NB4 (cell line): ENCODE measurements around the gene BCL2.

Experiments used
- DNase-seq: peaks from one replicate; pipeline ENCODE4 v3.0.0; 2010; ENCODE audit warnings: low read depth
- H3K4me3 ChIP-seq: one replicate; pipeline ENCODE4 v1.5.1; 2011; ENCODE audit warnings: mild to moderate bottlenecking, low read depth, low read length, moderate library complexity
- MYC ChIP-seq: IDR thresholded peaks from 2 replicates; pipeline ENCODE4 v1.6.1; 2011; ENCODE audit warnings: low read depth, low read length
- POLR2A ChIP-seq: IDR thresholded peaks from 2 replicates; pipeline ENCODE4 v1.6.1; 2011; ENCODE audit warnings: mild to moderate bottlenecking; ENCODE audit not compliant: insufficient read length; ENCODE audit errors: extremely low read depth
- TF ChIP-seq, protein P1 (sequence below): IDR thresholded peaks from 2 replicates; pipeline ENCODE4 v1.6.1; 2011; ENCODE audit warnings: low read depth, low read length
- TF ChIP-seq, protein P2 (sequence below): IDR thresholded peaks from one replicate; pipeline ENCODE4 v1.5.1; 2012; ENCODE audit warnings: low read depth, low read length

Gene BCL2

DNA sequence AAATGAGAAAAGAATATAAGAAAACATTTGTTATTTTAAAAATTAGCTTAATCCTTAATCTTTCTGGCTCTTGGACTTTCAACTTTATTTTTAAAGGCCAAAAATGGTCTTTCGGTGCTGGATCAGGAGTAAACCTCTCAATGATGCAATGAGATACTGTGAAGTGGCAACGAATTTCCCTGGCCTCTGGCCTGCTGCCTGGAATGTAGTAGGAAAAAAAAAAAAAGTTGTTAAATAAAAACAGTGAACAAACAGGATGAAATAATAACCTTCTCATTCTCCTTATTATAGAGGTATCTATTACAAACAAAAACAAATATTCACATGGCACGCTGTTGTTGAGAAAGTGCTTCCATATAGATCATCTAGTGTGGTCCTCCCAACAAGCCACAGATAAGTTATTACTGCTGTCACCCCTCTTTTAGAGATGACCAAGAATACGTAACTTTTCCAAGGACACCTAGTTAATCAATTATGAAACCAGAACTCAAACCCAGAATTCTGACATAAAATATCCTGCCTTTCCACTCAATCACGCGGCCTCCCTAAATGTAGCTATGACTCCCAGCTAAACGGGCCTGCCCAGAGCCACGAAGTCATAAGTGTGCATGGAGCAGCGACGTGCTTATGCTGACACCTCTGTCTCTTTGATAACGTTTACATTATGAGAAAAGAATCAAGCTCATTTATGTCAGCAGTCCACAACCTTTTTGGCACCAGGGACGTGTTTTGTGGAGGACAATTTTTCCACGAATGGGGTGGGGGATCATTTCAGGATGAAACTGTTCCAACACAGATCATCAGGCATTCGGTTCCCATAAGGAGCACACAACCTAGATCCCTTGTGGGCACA, 170.9 kb downstream of the BCL2 start:
- DNase-seq = no peak
- TF ChIP-seq, protein P1, sequence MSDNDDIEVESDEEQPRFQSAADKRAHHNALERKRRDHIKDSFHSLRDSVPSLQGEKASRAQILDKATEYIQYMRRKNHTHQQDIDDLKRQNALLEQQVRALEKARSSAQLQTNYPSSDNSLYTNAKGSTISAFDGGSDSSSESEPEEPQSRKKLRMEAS = no peak
- TF ChIP-seq MYC (no peak), POLR2A (no peak)
- TF ChIP-seq, protein P2, sequence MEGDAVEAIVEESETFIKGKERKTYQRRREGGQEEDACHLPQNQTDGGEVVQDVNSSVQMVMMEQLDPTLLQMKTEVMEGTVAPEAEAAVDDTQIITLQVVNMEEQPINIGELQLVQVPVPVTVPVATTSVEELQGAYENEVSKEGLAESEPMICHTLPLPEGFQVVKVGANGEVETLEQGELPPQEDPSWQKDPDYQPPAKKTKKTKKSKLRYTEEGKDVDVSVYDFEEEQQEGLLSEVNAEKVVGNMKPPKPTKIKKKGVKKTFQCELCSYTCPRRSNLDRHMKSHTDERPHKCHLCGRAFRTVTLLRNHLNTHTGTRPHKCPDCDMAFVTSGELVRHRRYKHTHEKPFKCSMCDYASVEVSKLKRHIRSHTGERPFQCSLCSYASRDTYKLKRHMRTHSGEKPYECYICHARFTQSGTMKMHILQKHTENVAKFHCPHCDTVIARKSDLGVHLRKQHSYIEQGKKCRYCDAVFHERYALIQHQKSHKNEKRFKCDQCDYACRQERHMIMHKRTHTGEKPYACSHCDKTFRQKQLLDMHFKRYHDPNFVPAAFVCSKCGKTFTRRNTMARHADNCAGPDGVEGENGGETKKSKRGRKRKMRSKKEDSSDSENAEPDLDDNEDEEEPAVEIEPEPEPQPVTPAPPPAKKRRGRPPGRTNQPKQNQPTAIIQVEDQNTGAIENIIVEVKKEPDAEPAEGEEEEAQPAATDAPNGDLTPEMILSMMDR = no peak
- H3K4me3 ChIP-seq = no peak overlapping the region

DNA sequence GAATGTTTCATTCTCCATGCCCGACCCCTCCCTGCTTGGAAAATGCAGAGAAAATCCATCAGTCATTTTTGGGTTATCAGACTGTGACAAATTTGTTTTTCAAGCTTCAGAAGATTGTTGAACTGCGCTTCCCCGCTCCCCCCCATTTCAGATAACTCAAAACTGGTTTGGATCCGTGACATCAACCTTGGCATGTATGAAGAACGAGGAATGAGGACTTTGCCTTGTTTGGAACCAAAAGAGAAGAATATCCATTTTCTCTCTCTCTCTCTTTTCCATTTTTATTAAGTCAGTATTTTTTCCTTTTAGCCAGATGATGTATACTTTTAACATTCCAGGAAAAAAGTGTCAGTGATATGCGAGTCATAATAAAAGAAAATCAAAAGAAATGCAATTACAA, 171.6 kb downstream of the BCL2 start:
- TF ChIP-seq POLR2A (no peak), MYC (no peak)
- TF ChIP-seq, protein P2 = no peak
- TF ChIP-seq, protein P1 = no peak
- no peak for DNase-seq
- no peak overlapping the region for H3K4me3 ChIP-seq

DNA sequence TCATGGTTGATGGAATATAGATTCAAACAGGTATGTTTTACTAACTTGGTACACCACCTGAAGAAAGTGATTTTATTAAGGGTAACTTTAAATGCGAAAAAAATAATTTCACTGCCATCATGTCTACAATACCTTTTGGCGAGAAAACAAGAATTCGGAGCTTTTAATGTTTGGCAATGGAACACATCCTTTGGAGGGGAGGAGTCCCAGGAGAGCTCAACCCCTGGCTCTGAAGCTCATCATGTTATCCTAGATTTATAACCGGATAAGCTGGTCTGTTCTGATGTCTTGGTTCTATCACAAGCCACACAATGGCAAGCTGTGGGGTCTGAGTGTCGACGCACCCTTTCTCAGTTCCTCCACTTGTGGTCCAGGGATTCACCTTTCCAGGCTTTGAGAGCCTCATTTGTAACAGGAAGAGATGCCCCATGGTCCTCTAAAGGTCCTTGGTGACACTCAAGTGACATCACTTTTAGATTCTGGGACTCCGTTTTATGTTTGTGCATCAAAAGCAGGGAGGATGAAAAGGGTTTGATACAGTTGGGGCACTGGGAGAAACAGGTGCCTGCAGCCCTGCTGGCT, 172.7 kb downstream of the BCL2 start:
- TF ChIP-seq, protein P1 = no peak
- TF ChIP-seq, protein P2 = no peak
- no peak for TF ChIP-seq MYC
- H3K4me3 ChIP-seq = no peak overlapping the region
- no peak for DNase-seq

DNA sequence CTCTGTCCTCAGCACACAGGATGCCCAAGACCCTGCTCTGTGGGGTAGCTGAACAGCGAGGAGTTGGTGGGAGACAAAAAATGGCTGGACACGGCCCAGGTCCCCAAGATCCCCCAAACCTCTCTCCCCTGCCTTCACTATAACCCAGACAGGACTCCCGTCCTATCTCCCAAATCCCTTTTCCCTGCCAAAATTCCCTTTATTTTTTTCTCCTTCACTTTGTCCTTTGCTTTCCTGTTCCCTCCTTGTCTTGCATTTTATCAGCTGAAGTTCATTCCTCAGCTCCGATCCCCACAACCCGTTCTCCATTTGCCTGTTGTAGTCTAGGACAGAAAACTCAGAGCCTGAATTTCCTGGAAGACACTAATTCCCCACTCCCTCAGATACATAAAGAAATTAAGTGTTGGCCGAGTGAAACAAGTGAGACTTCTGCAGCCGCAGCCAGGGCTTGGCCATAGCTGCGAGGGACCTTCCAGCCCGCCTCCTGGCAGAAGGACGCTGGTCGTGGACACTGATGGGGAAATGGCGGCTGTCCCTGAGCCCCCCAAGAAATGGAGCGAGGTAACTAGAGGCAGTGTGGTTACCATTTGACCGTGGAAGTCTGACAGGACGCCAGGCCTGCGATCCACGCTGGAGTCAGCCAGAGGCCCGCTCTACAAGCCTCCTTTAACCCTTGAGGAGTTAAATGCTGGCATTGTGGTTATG, 173.6 kb downstream of the BCL2 start:
- no peak for DNase-seq
- no peak for TF ChIP-seq POLR2A
- no peak for TF ChIP-seq MYC
- TF ChIP-seq, protein P2 = no peak
- TF ChIP-seq, protein P1 = no peak
- no peak overlapping the region for H3K4me3 ChIP-seq

DNA sequence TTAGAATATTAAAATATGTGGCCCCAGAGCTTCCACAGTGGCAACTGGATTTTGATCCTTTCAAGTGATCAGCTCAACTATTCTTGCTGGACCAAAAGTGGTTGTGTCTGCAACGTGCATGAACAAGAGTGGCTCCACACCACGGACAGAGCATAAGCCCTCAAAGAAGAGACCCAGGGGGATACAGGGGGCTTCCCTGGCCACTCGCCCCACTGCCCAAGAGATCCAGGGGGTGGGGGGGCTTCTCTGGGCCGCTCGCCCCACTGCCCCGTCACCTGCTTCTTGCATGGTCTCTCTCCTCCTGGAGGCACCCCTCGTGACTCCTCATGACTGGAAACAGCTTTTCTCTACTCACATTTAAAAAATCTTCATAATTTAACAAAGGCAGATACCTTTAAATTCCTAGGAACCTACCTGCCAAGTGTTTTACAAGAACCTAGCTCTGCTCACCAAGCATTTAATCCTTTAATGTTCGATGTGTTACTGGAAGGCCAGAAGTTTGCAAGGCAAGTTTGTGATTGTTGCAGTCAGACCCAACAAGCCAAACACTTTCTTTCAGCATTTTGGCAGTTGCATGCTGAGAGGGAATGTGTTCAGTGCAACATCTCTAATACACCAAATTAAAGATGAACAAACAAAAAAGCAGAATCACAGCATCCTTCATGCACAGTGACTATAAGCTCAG, 174.3 kb downstream of the BCL2 start:
- TF ChIP-seq, protein P1 = no peak
- TF ChIP-seq POLR2A = no peak
- TF ChIP-seq MYC = no peak
- TF ChIP-seq, protein P2 = no peak
- no peak overlapping the region for H3K4me3 ChIP-seq
- DNase-seq = no peak
